HEK293T (cell line): ENCODE measurements around the gene GATAD2A.

ENCODE experiments used
- CTBP1 ChIP-seq: fragments of 450-650 bp; IDR thresholded peaks from 2 replicates; pipeline ENCODE4 v1.6.1; 2016; ENCODE audit warnings: borderline replicate concordance
- ELF4 ChIP-seq: fragments of 450-650 bp; IDR thresholded peaks from 2 replicates; pipeline ENCODE4 v1.6.1; 2017; ENCODE audit warnings: antibody characterized with exemption
- L3MBTL2 ChIP-seq: fragments of 450-650 bp; conservative IDR thresholded peaks from 2 replicates; pipeline ENCODE4 v1.6.1; 2016; ENCODE audit warnings: mild to moderate bottlenecking
- SP1 ChIP-seq: fragments of 450-650 bp; IDR thresholded peaks from 2 replicates; pipeline ENCODE4 v1.6.1; 2017
- SUZ12 ChIP-seq: fragments of 450-650 bp; IDR thresholded peaks from 2 replicates; pipeline ENCODE4 v1.6.1; 2016; ENCODE audit warnings: mild to moderate bottlenecking
- ZNF384 ChIP-seq: fragments of 450-650 bp; IDR thresholded peaks from 2 replicates; pipeline ENCODE4 v1.6.1; 2016

GRCh38 chr19:19485998-19486290 is 80.5 kb downstream of the GATAD2A start:
- TF ChIP-seq ELF4 (no peak), L3MBTL2 (no peak), SP1 (no peak), ZNF384 (no peak), CTBP1 (no peak), SUZ12 (no peak)
